GM12878 (cell line): ENCODE data around the gene PLEKHH1. TPM values are rescaled to one million over a fixed set of nuclear protein-coding genes. Genes with fewer than 3 reads are reported as not detected.

ENCODE experiments used
- BHLHE40 ChIP-seq, 2 experiments: fragments of 450-650 bp in 1 of 2; IDR thresholded peaks; 2 replicates each; pipeline ENCODE4 v1.6.1; 2011 to 2017; ENCODE audit warnings: low read depth in 2 of 2, borderline replicate concordance in 1 of 2, improper control_type of control experiment in 1 of 2, low read length in 1 of 2, mild to moderate bottlenecking in 1 of 2
- CREB1 ChIP-seq: IDR thresholded peaks from 2 replicates; pipeline ENCODE4 v1.6.1; 2012; ENCODE audit warnings: low read depth, mild to moderate bottlenecking, inconsistent platforms
- EED ChIP-seq: sonication (generic); IDR thresholded peaks from 2 replicates; pipeline ENCODE4 v1.6.1; 2016; ENCODE audit warnings: antibody characterized with exemption, low read depth
- IKZF1 ChIP-seq: fragments of 450-650 bp; conservative IDR thresholded peaks from 2 replicates; pipeline ENCODE4 v1.6.1; 2017; ENCODE audit warnings: antibody characterized with exemption, mild to moderate bottlenecking
- IKZF2 ChIP-seq, 2 experiments: fragments of 450-650 bp; IDR thresholded peaks; 2 replicates each; pipeline ENCODE4 v1.6.1; 2017; ENCODE audit warnings: mild to moderate bottlenecking in 2 of 2, moderate library complexity in 2 of 2
- JUND ChIP-seq: IDR thresholded peaks from 2 replicates; pipeline ENCODE4 v1.6.1; 2012; ENCODE audit warnings: low read depth, mild to moderate bottlenecking, low read length, improper control_type of control experiment, moderate library complexity
- MAX ChIP-seq: IDR thresholded peaks from 2 replicates; pipeline ENCODE4 v1.6.1; 2012; ENCODE audit warnings: low read depth, low read length, improper control_type of control experiment
- MTA3 ChIP-seq: IDR thresholded peaks from 2 replicates; pipeline ENCODE4 v1.6.1; 2012; ENCODE audit warnings: low read length, inconsistent platforms, borderline replicate concordance
- MYB ChIP-seq: fragments of 150-350 bp; IDR thresholded peaks from 2 replicates; pipeline ENCODE4 v1.6.1; 2014; ENCODE audit warnings: mild to moderate bottlenecking, low read depth, low read length, borderline replicate concordance
- NBN ChIP-seq: fragments of 450-650 bp; IDR thresholded peaks from 2 replicates; pipeline ENCODE4 v1.6.1; 2016
- PAX5 ChIP-seq: IDR thresholded peaks from 2 replicates; pipeline ENCODE4 v1.6.1; 2011; ENCODE audit warnings: low read depth, low read length, borderline replicate concordance
- PKNOX1 ChIP-seq: fragments of 450-650 bp; IDR thresholded peaks from 2 replicates; pipeline ENCODE4 v1.6.1; 2016; ENCODE audit warnings: mild to moderate bottlenecking
- RB1 ChIP-seq: fragments of 450-650 bp; formaldehyde crosslinking; IDR thresholded peaks from 2 replicates; pipeline ENCODE4 v1.6.1; 2017; ENCODE audit warnings: mild to moderate bottlenecking, borderline replicate concordance
- SMARCA5 ChIP-seq: fragments of 450-650 bp; IDR thresholded peaks from 2 replicates; pipeline ENCODE4 v1.6.1; 2017; ENCODE audit warnings: mild to moderate bottlenecking
- TCF3 ChIP-seq: IDR thresholded peaks from 2 replicates; pipeline ENCODE4 v1.6.1; 2012; ENCODE audit warnings: low read depth, mild to moderate bottlenecking, low read length, borderline replicate concordance; ENCODE audit not compliant: insufficient read depth
- WRNIP1 ChIP-seq: IDR thresholded peaks from 2 replicates; pipeline ENCODE4 v1.6.1; 2011; ENCODE audit warnings: low read depth, low read length, improper control_type of control experiment, borderline replicate concordance
- ZBTB4 ChIP-seq: fragments of 450-650 bp; formaldehyde crosslinking; IDR thresholded peaks from 2 replicates; pipeline ENCODE4 v1.4.0; 2022; ENCODE audit warnings: mild to moderate bottlenecking, moderate library complexity
- ZBTB40 ChIP-seq: fragments of 450-650 bp; IDR thresholded peaks from 2 replicates; pipeline ENCODE4 v1.6.1; 2016; ENCODE audit warnings: mild to moderate bottlenecking, moderate library complexity, borderline replicate concordance
- ZNF207 ChIP-seq: fragments of 450-650 bp; IDR thresholded peaks from 2 replicates; pipeline ENCODE4 v1.6.1; 2014; ENCODE audit warnings: antibody characterized with exemption, mild to moderate bottlenecking, borderline replicate concordance
- polyA plus RNA-seq, 11 experiments: library from polyadenylated mRNA; depleted of rRNA in 4 of 11; unstranded in 6 of 11; stranded (reverse) in 5 of 11; fragments of >200 nt; fragmentation: Nextera tagmentation in 4 of 11; fragmentation: Illumina TruSeq in 1 of 11; extraction: Ambion mirVana in 4 of 11; extraction: Trizol in 1 of 11; gene quantifications; 1 replicate in 1 of 11; 2 replicates in 10 of 11; pipeline versions ENCODE4 v1.2.1 to v1.2.3, GENCODE V29; 2011 to 2016; ENCODE audit warnings: inconsistent platforms in 2 of 11, missing spikeins in 2 of 11, low read depth in 1 of 11
- total RNA-seq, 4 experiments: library from RNA; depleted of rRNA in 3 of 4; stranded (reverse); fragments of >200 nt in 3 of 4; fragmentation: Illumina TruSeq in 1 of 4; extraction: Trizol in 1 of 4; gene quantifications; 2 replicates each; pipeline versions ENCODE4 v1.2.1 to v1.2.3, GENCODE V29; 2013 to 2021

The PLEKHH1 gene
- total and polyA plus RNA-seq, 10 of the 15 experiments (the other 5 are each of a cell fraction or from before 2014, with no cell fraction given), result 0.11 to 0.95 (median 0.41) TPM

GRCh38 chr14:67599698-67600561, 66.8 kb downstream of the PLEKHH1 start, which contains the start of gene PIGH (continued):
- TF ChIP-seq ZBTB4 (CRISPR knock-in tag) (no peak), BHLHE40 (IDR thresholded peaks at IDR 0.05; ENCODE audit: borderline replicate concordance in 1 of 2, low read depth in 2 of 2, low read length in 1 of 2) (peak in 1 of 2 experiments; percentile 66; a peak in 1 of 4 replicates), EED (peak; percentile 54), IKZF1 (peak; percentile 86), MAX (no peak), RB1 (peak; percentile 65; the same call in 1 of the 2 replicates), MYB (no peak), MTA3 (no peak), JUND (no peak), ZNF207 (peak; percentile 34; the same call in 1 of the 2 replicates), PAX5 (peak; percentile 34; the same call in 1 of the 2 replicates), ZBTB40 (peak; percentile 55; the same call in 1 of the 2 replicates), NBN (peak; percentile 20), CREB1 (peak; percentile 88), SMARCA5 (peak; percentile 67), IKZF2 (IDR thresholded peaks at IDR 0.05) (peak in 1 of 2 experiments; percentile 32; a peak in 1 of 4 replicates), PKNOX1 (peak; percentile 47), TCF3 (0 out of 2 replicates have a peak, but pooled peaks have one; percentile 42), WRNIP1 (no peak)
